H1 (cell line): ENCODE data around the gene PMFBP1. TPM values are rescaled to one million over a fixed set of nuclear protein-coding genes. Genes with fewer than 3 reads are reported as not detected.

Experiments used
- CTCF ChIA-PET: fragments of 300-600 bp; sonication (Branson Sonifier 250); formaldehyde crosslinking; loops from one replicate; lab custom pipeline; 2021; ENCODE audit not compliant: partially characterized antibody; lab: Charles Lee
- POLR2A ChIA-PET: fragments of 300-600 bp; sonication (Branson Sonifier 250); formaldehyde crosslinking; loops from one replicate; lab custom pipeline; 2021; ENCODE audit warnings: inconsistent platforms; ENCODE audit not compliant: partially characterized antibody; lab: Charles Lee
- DNase-seq, 2 experiments: peaks; one replicate each; pipeline versions ENCODE4 v3.0.0 to v3.0.0-alpha.2; 2010 to 2022; ENCODE audit warnings: low spot score in 2 of 2, low read depth in 1 of 2, mixed read lengths in 1 of 2
- FAIRE-seq: peaks from 2 replicates; lab custom pipeline; 2011; peaks lifted over from hg19 to GRCh38; lab: Jason Lieb, UNC
- H2AFZ ChIP-seq: 2 replicates; pipeline ENCODE4 v1.8.1; 2012; ENCODE audit warnings: low read length, inconsistent platforms
- H2AK5ac ChIP-seq: 2 replicates; pipeline ENCODE4 v1.6.1; 2013; ENCODE audit warnings: low read depth, low read length
- H2BK120ac ChIP-seq: replicated peaks from 2 replicates; pipeline ENCODE3; 2013; ENCODE audit warnings: low read depth, low read length, inconsistent platforms
- H2BK12ac ChIP-seq: 2 replicates; pipeline ENCODE4 v1.6.1; 2013; ENCODE audit warnings: low read depth, low read length
- H2BK15ac ChIP-seq: 2 replicates; pipeline ENCODE4 v1.6.1; 2013; ENCODE audit warnings: low read length
- H2BK20ac ChIP-seq: 2 replicates; pipeline ENCODE4 v1.6.1; 2013; ENCODE audit warnings: low read length
- H2BK5ac ChIP-seq: 2 replicates; pipeline ENCODE4 v1.6.1; 2013; ENCODE audit warnings: low read depth, low read length
- H3K14ac ChIP-seq: 2 replicates; pipeline ENCODE4 v1.6.1; 2013; ENCODE audit warnings: inconsistent platforms; ENCODE audit not compliant: insufficient read length
- H3K18ac ChIP-seq: 2 replicates; pipeline ENCODE4 v1.6.1; 2013; ENCODE audit warnings: low read length; ENCODE audit errors: extremely low read depth
- H3K23ac ChIP-seq: 2 replicates; pipeline ENCODE4 v1.6.1; 2013; ENCODE audit warnings: inconsistent platforms; ENCODE audit not compliant: insufficient read length
- H3K23me2 ChIP-seq: 2 replicates; pipeline ENCODE4 v1.6.1; 2013; ENCODE audit warnings: low read depth, low read length
- H3K27ac ChIP-seq: 2 replicates; pipeline ENCODE4 v1.6.1; 2011; ENCODE audit warnings: low read depth, low read length, inconsistent platforms
- H3K27me3 ChIP-seq, 4 experiments: replicated peaks in 1 of 4; 1 replicate in 1 of 4; 2 replicates in 3 of 4; pipeline versions ENCODE4 v1.6.1 to v1.8.1; 2011 to 2013; ENCODE audit warnings: low read length in 3 of 4, mild to moderate bottlenecking in 3 of 4, inconsistent platforms in 2 of 4, mixed read lengths in 2 of 4, moderate library complexity in 1 of 4; ENCODE audit not compliant: control insufficient read depth in 3 of 4, insufficient read depth in 3 of 4; ENCODE audit errors: extremely low read depth in 1 of 4
- H3K36me3 ChIP-seq, 4 experiments: 2 replicates each; pipeline versions ENCODE4 v1.6.1 to v1.8.1; 2011 to 2013; ENCODE audit warnings: mild to moderate bottlenecking in 4 of 4, low read length in 3 of 4, moderate library complexity in 2 of 4, control low read depth in 1 of 4, inconsistent platforms in 1 of 4; ENCODE audit not compliant: insufficient read depth in 4 of 4, control insufficient read depth in 2 of 4
- H3K4ac ChIP-seq: replicated peaks from 2 replicates; pipeline ENCODE3; 2013; ENCODE audit warnings: low read length, low read depth, mixed read lengths, inconsistent platforms; ENCODE audit not compliant: insufficient read length
- H3K4me1 ChIP-seq, 4 experiments: replicated peaks in 1 of 4; 1 replicate in 1 of 4; 2 replicates in 3 of 4; pipeline versions ENCODE4 v1.6.1 to v1.8.1; 2011 to 2013; ENCODE audit warnings: low read length in 3 of 4, inconsistent platforms in 2 of 4, mixed read lengths in 1 of 4; ENCODE audit not compliant: insufficient read depth in 4 of 4, control insufficient read depth in 3 of 4
- H3K4me2 ChIP-seq, 2 experiments: 2 replicates each; pipeline versions ENCODE4 v1.6.1 to v1.8.1; 2011 to 2013; ENCODE audit warnings: low read depth in 2 of 2, low read length in 2 of 2, control low read depth in 1 of 2, inconsistent platforms in 1 of 2, mild to moderate bottlenecking in 1 of 2; ENCODE audit not compliant: insufficient read depth in 1 of 2
- H3K4me3 ChIP-seq, 4 experiments: fragments of 200-600, 300-600 bp in 1 of 4; sonication (generic), shearing (Covaris generic), sonication (Bioruptor Twin) in 1 of 4; 2 replicates each; pipeline versions ENCODE4 v1.5.1 to v1.8.1; 2011 to 2016; ENCODE audit warnings: low read length in 4 of 4, low read depth in 3 of 4, control low read depth in 2 of 4, inconsistent platforms in 2 of 4, mild to moderate bottlenecking in 2 of 4, mixed read lengths in 1 of 4, moderate library complexity in 1 of 4; ENCODE audit not compliant: insufficient read depth in 2 of 4; ENCODE audit errors: extremely low read depth in 1 of 4
- H3K56ac ChIP-seq: replicated peaks from 2 replicates; pipeline ENCODE3; 2013; ENCODE audit warnings: low read depth, mild to moderate bottlenecking, mixed read lengths, low read length, inconsistent platforms; ENCODE audit not compliant: insufficient read length
- H3K79me1 ChIP-seq: 2 replicates; pipeline ENCODE4 v1.6.1; 2013; ENCODE audit warnings: low read depth, low read length, control low read depth
- H3K79me2 ChIP-seq, 2 experiments: 2 replicates each; pipeline versions ENCODE4 v1.6.1 to v1.8.1; 2012 to 2013; ENCODE audit warnings: low read length in 2 of 2, mild to moderate bottlenecking in 2 of 2, inconsistent platforms in 1 of 2; ENCODE audit not compliant: insufficient read depth in 2 of 2, control insufficient read depth in 1 of 2
- H3K9ac ChIP-seq, 4 experiments: replicated peaks in 1 of 4; 1 replicate in 1 of 4; 2 replicates in 3 of 4; pipeline versions ENCODE4 v1.6.1 to v1.8.1; 2011 to 2013; ENCODE audit warnings: low read depth in 3 of 4, low read length in 3 of 4, control low read depth in 2 of 4, mild to moderate bottlenecking in 2 of 4, moderate library complexity in 2 of 4, inconsistent platforms in 1 of 4; ENCODE audit errors: extremely low read depth in 1 of 4
- H3K9me3 ChIP-seq, 2 experiments: 2 replicates each; pipeline versions ENCODE4 v1.6.1 to v1.8.1; 2012 to 2013; ENCODE audit warnings: mild to moderate bottlenecking in 2 of 2, moderate library complexity in 2 of 2, control low read depth in 1 of 2, inconsistent platforms in 1 of 2, low read depth in 1 of 2, low read length in 1 of 2, mixed read lengths in 1 of 2; ENCODE audit not compliant: insufficient read depth in 2 of 2
- H4K20me1 ChIP-seq, 2 experiments: replicated peaks in 1 of 2; 2 replicates each; pipeline versions ENCODE3 to v1.8.1; 2011 to 2013; ENCODE audit warnings: inconsistent platforms in 2 of 2, low read length in 2 of 2, mild to moderate bottlenecking in 1 of 2; ENCODE audit not compliant: insufficient read depth in 2 of 2, control insufficient read depth in 1 of 2
- H4K5ac ChIP-seq: 2 replicates; pipeline ENCODE4 v1.6.1; 2013; ENCODE audit warnings: low read length, low read depth, mixed read lengths, inconsistent platforms; ENCODE audit not compliant: insufficient read length
- H4K8ac ChIP-seq: 2 replicates; pipeline ENCODE4 v1.8.0; 2013; ENCODE audit warnings: mild to moderate bottlenecking, moderate library complexity, low read length, inconsistent platforms; ENCODE audit not compliant: insufficient read depth; ENCODE audit errors: extremely low read depth
- H4K91ac ChIP-seq: replicated peaks from 2 replicates; pipeline ENCODE3; 2013; ENCODE audit warnings: low read length, mixed read lengths, inconsistent platforms; ENCODE audit not compliant: insufficient read length
- ATF2 ChIP-seq: IDR thresholded peaks from 2 replicates; pipeline ENCODE4 v1.6.1; 2012; ENCODE audit warnings: low read length, inconsistent platforms
- CBX5 ChIP-seq: fragments of 300-800, 300-1000 bp; sonication (generic); IDR thresholded peaks from 2 replicates; pipeline ENCODE4 v1.7.1; 2016; ENCODE audit warnings: antibody characterized with exemption, low read length, low read depth
- CEBPB ChIP-seq: IDR thresholded peaks from 2 replicates; pipeline ENCODE4 v1.6.1; 2012; ENCODE audit warnings: low read depth, low read length
- FOSL1 ChIP-seq: IDR thresholded peaks from 2 replicates; pipeline ENCODE4 v1.6.1; 2011; ENCODE audit warnings: mild to moderate bottlenecking, low read depth, low read length, moderate library complexity; ENCODE audit not compliant: insufficient read depth
- GTF2F1 ChIP-seq: IDR thresholded peaks from 2 replicates; pipeline ENCODE4 v1.6.1; 2012; ENCODE audit warnings: low read depth, low read length, improper control_type of control experiment, borderline replicate concordance
- JUN ChIP-seq: IDR thresholded peaks from 2 replicates; pipeline ENCODE4 v1.6.1; 2011; ENCODE audit warnings: low read depth, mild to moderate bottlenecking, improper control_type of control experiment, low read length
- KDM1A ChIP-seq: fragments of 200-600, 300-600 bp; sonication (generic); IDR thresholded peaks from 2 replicates; pipeline ENCODE4 v1.7.1; 2016; ENCODE audit warnings: mild to moderate bottlenecking, low read length, borderline replicate concordance
- MAFK ChIP-seq: IDR thresholded peaks from 2 replicates; pipeline ENCODE4 v1.6.1; 2012; ENCODE audit warnings: low read depth, mild to moderate bottlenecking, improper control_type of control experiment, low read length
- RAD21 ChIP-seq, 2 experiments: IDR thresholded peaks in 1 of 2; conservative IDR thresholded peaks in 1 of 2; 2 replicates each; pipeline ENCODE4 v1.6.1; 2011; ENCODE audit warnings: low read depth in 2 of 2, low read length in 2 of 2, improper control_type of control experiment in 1 of 2, inconsistent platforms in 1 of 2, mild to moderate bottlenecking in 1 of 2, moderate library complexity in 1 of 2
- RFX5 ChIP-seq: IDR thresholded peaks from 2 replicates; pipeline ENCODE4 v1.6.1; 2011; ENCODE audit warnings: low read depth, low read length, improper control_type of control experiment, borderline replicate concordance
- SRF ChIP-seq: IDR thresholded peaks from 2 replicates; pipeline ENCODE4 v1.6.1; 2011; ENCODE audit warnings: mild to moderate bottlenecking, low read depth, low read length, moderate library complexity
- TAF1 ChIP-seq: IDR thresholded peaks from 2 replicates; pipeline ENCODE4 v1.6.1; 2011; ENCODE audit warnings: mild to moderate bottlenecking, low read depth, low read length
- YY1 ChIP-seq: IDR thresholded peaks from 2 replicates; pipeline ENCODE4 v1.6.1; 2011; ENCODE audit warnings: low read depth, mild to moderate bottlenecking, low read length
- WGBS, 2 experiments: shearing (Covaris generic) in 1 of 2; methylation state at CpG; one replicate each; pipeline versions ENCODE4 v1.1.6 to v1.1.7; 2013 to 2015; ENCODE audit warnings: low lambda C conversion rate in 2 of 2, mixed read lengths in 2 of 2, inconsistent platforms in 1 of 2, low coverage in 1 of 2, missing lambda C conversion rate in 1 of 2; ENCODE audit not compliant: insufficient replicate concordance in 2 of 2, insufficient coverage in 1 of 2, insufficient read length in 1 of 2; ENCODE audit errors: extremely low coverage in 1 of 2, missing lambda C conversion rate in 1 of 2; 5-methylcytosine and 5-hydroxymethylcytosine counted together
- polyA plus RNA-seq, 7 experiments: library from polyadenylated mRNA; depleted of rRNA in 3 of 7; stranded (reverse) in 5 of 7; unstranded in 2 of 7; fragments of >200 nt in 5 of 7; fragments of 200-250 nt in 2 of 7; gene quantifications; 1 replicate in 5 of 7; 2 replicates in 1 of 7; 4 replicates in 1 of 7; pipeline versions ENCODE4 v1.2.1 to v1.2.3, GENCODE V29; 2011 to 2013; ENCODE audit warnings: missing spikeins in 2 of 7, mixed read lengths in 2 of 7
- total RNA-seq: library from RNA; stranded (reverse); fragmentation: NEBNext Ultra II Directional; extraction: Animal tissue kit (Norgen Biotek cat#: 25700); gene quantifications from 2 replicates; pipeline ENCODE4 v1.2.1, GENCODE V29; 2021

The PMFBP1 gene
- total and polyA plus RNA-seq, 2 of the 8 experiments (the other 6 are each of a cell fraction or from before 2014, with no cell fraction given), result 0.32 to 1.6 TPM

DNA sequence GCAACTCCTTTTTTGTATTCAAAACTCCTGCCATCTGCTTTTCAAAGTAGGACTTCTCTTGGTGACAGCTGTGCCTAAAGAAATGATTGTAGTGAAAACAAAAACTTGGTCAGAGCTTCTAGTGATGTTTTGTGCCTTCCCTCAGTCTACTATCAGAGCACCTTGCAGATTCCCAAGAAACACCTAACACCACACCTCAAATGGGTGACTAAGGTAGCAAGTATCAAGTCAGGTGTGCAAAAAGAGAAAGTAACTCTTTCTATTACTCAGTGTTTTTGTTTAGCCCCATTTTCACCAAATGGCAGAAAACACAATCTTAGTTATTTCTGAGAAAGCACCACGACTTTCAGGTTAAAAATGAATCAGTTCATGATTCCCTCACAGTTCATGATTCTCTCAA lies 2.0 kb upstream of the PMFBP1 start:
- Histone ChIP-seq H3K14ac (no peak overlapping the region), H2BK20ac (no peak overlapping the region), H3K27me3 (no peaks in the 10 kb centered on the region), H4K20me1 (no peaks in the 10 kb centered on the region), H3K18ac (no peak overlapping the region), H2AFZ (no peak overlapping the region), H2AK5ac (no peak overlapping the region), H3K36me3 (no peaks in the 10 kb centered on the region), H3K4me3 (no peak overlapping the region), H3K4me2 (no peak overlapping the region), H3K23ac (no peak overlapping the region), H3K56ac (no peak overlapping the region), H4K5ac (no peak overlapping the region), H3K9ac (no peak overlapping the region), H2BK5ac (no peak overlapping the region), H3K9me3 (no peaks in the 10 kb centered on the region), H2BK120ac (no peak overlapping the region), H3K79me2 (no peaks in the 10 kb centered on the region), H3K4ac (no peak overlapping the region), H3K27ac (no peak overlapping the region), H3K79me1 (no peaks in the 10 kb centered on the region), H3K23me2 (no peaks in the 10 kb centered on the region), H2BK15ac (no peak overlapping the region), H2BK12ac (no peak overlapping the region), H4K8ac (no peak overlapping the region), H4K91ac (no peak overlapping the region), H3K4me1 (0 out of 7 replicates have a peak, but pooled peaks cover 0 to 2% (median 0%) of the 10 kb centered on the region in 4 experiments)
- DNase-seq (no peak), FAIRE-seq (no peak)
- ChIA-PET POLR2A (no interaction called here), CTCF (no interaction called here)
- WGBS, 2 experiments, result 80% methylated on average over 1 of the region's 1 CpG; no CpG with 5 or more reads in 1 of the 2 experiments
- TF ChIP-seq GTF2F1, result no peak
- TF ChIP-seq RFX5, result no peak
- TF ChIP-seq CEBPB, result no peak
- TF ChIP-seq JUN, result no peak
- no peak for TF ChIP-seq CBX5
- TF ChIP-seq SRF, result no peak
- no peak for TF ChIP-seq YY1
- TF ChIP-seq TAF1, result no peak
- TF ChIP-seq FOSL1, result no peak
- no peak for TF ChIP-seq MAFK
- TF ChIP-seq RAD21 (IDR thresholded peaks at IDR 0.05 in 1 of 2, conservative IDR thresholded peaks at IDR 0.05 in 1 of 2; ENCODE audit: low read depth in 2 of 2, low read length in 2 of 2), result no peak
- TF ChIP-seq ATF2, result no peak
- TF ChIP-seq KDM1A, result no peak
